DND-41 (cell line): ENCODE results near the gene LMNTD2.

Source experiments
- EZH2 ChIP-seq: IDR thresholded peaks from 3 replicates; pipeline ENCODE4 v1.6.1; 2012; ENCODE audit warnings: borderline replicate concordance, low read depth, mild to moderate bottlenecking, moderate library complexity, low read length, inconsistent platforms; ENCODE audit not compliant: severe bottlenecking
- TF ChIP-seq, protein P1 (sequence below): IDR thresholded peaks from 2 replicates; pipeline ENCODE4 v1.5.1; 2012; ENCODE audit warnings: borderline replicate concordance, low read length, moderate library complexity, mild to moderate bottlenecking; ENCODE audit not compliant: poor library complexity, severe bottlenecking; ENCODE audit errors: extremely low read depth

DNA sequence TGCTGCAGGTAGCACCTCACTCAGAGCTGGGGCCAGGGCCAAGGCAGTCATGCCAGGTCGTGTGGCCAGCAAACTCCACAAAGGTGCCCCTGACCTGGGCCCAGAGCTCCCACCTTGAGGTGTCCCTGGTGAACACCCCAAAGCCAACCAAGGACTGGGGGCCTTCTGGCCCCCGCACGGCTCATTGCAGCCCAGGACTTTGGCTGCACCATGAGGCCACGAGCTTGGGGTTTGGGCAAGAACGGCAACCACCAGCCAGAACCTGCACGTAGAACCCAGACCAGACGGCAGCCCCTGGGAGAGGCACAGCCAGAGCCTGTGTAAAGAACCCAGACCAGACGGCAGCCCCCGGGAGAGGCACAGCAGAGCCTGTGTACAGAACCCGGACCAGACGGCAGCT, 15.4 kb downstream of the LMNTD2 start:
- TF ChIP-seq, protein P1, sequence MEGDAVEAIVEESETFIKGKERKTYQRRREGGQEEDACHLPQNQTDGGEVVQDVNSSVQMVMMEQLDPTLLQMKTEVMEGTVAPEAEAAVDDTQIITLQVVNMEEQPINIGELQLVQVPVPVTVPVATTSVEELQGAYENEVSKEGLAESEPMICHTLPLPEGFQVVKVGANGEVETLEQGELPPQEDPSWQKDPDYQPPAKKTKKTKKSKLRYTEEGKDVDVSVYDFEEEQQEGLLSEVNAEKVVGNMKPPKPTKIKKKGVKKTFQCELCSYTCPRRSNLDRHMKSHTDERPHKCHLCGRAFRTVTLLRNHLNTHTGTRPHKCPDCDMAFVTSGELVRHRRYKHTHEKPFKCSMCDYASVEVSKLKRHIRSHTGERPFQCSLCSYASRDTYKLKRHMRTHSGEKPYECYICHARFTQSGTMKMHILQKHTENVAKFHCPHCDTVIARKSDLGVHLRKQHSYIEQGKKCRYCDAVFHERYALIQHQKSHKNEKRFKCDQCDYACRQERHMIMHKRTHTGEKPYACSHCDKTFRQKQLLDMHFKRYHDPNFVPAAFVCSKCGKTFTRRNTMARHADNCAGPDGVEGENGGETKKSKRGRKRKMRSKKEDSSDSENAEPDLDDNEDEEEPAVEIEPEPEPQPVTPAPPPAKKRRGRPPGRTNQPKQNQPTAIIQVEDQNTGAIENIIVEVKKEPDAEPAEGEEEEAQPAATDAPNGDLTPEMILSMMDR, result no peak
- TF ChIP-seq EZH2, result no peak
